Mesenchymal stem cell (in vitro differentiated cells and primary cell): ENCODE results near the gene TPRKB.

Experiments used
- DNase-seq: peaks from one replicate; pipeline ENCODE4 v3.0.0-alpha.2; 2013
- H2AFZ ChIP-seq: one replicate; pipeline ENCODE4 v1.6.1; 2013; ENCODE audit warnings: low read depth, mild to moderate bottlenecking, control low read depth, inconsistent platforms, low read length, moderate library complexity
- H2AK5ac ChIP-seq: 2 replicates; pipeline ENCODE4 v1.6.1; 2013; ENCODE audit warnings: low read length, moderate library complexity, mild to moderate bottlenecking, inconsistent platforms; ENCODE audit not compliant: severe bottlenecking
- H2BK120ac ChIP-seq: one replicate; pipeline ENCODE4 v1.6.1; 2013; ENCODE audit warnings: low read depth, mild to moderate bottlenecking, inconsistent platforms, low read length, moderate library complexity
- H2BK12ac ChIP-seq, 2 experiments: one replicate each; pipeline ENCODE4 v1.6.1; 2013; ENCODE audit warnings: inconsistent platforms in 2 of 2, low read length in 2 of 2, mild to moderate bottlenecking in 2 of 2, moderate library complexity in 2 of 2, control low read depth in 1 of 2
- H2BK15ac ChIP-seq: one replicate; pipeline ENCODE4 v1.6.1; 2013; ENCODE audit warnings: mild to moderate bottlenecking, low read depth, inconsistent platforms; ENCODE audit not compliant: poor library complexity, severe bottlenecking
- H2BK5ac ChIP-seq: 2 replicates; pipeline ENCODE4 v1.6.1; 2013; ENCODE audit warnings: low read depth, mild to moderate bottlenecking, low read length, control low read depth, inconsistent platforms; ENCODE audit not compliant: poor library complexity, severe bottlenecking
- H3K14ac ChIP-seq, 2 experiments: one replicate each; pipeline ENCODE4 v1.6.1; 2013; ENCODE audit warnings: inconsistent platforms in 2 of 2, low read length in 2 of 2, control low read depth in 1 of 2, mild to moderate bottlenecking in 1 of 2, moderate library complexity in 1 of 2
- H3K18ac ChIP-seq, 2 experiments: one replicate each; pipeline ENCODE4 v1.6.1; 2013; ENCODE audit warnings: inconsistent platforms in 2 of 2, low read length in 2 of 2, control low read depth in 1 of 2, low read depth in 1 of 2, mild to moderate bottlenecking in 1 of 2
- H3K23ac ChIP-seq, 2 experiments: one replicate each; pipeline ENCODE4 v1.6.1; 2013; ENCODE audit warnings: inconsistent platforms in 2 of 2, low read length in 2 of 2, mild to moderate bottlenecking in 2 of 2, moderate library complexity in 2 of 2, control low read depth in 1 of 2
- H3K27ac ChIP-seq: 2 replicates; pipeline ENCODE4 v1.5.1; 2013; ENCODE audit warnings: mild to moderate bottlenecking, moderate library complexity, low read length, control low read depth, inconsistent platforms; ENCODE audit not compliant: poor library complexity, severe bottlenecking
- H3K27me3 ChIP-seq, 2 experiments: 2 replicates each; pipeline versions ENCODE4 v1.6.1 to v1.7.0; 2013; ENCODE audit warnings: low read length in 2 of 2, mild to moderate bottlenecking in 2 of 2, moderate library complexity in 2 of 2, control low read depth in 1 of 2, inconsistent platforms in 1 of 2; ENCODE audit not compliant: control insufficient read depth in 1 of 2, insufficient read depth in 1 of 2
- H3K36me3 ChIP-seq, 2 experiments: 2 replicates each; pipeline versions ENCODE4 v1.6.1 to v1.7.0; 2013; ENCODE audit warnings: low read length in 2 of 2, control low read depth in 1 of 2, inconsistent platforms in 1 of 2, low read depth in 1 of 2, mild to moderate bottlenecking in 1 of 2; ENCODE audit not compliant: insufficient read depth in 2 of 2, control insufficient read depth in 1 of 2
- H3K4ac ChIP-seq, 2 experiments: one replicate each; pipeline ENCODE4 v1.6.1; 2013; ENCODE audit warnings: inconsistent platforms in 2 of 2, low read length in 2 of 2, mild to moderate bottlenecking in 2 of 2, moderate library complexity in 2 of 2, control low read depth in 1 of 2, low read depth in 1 of 2
- H3K4me1 ChIP-seq: 2 replicates; pipeline ENCODE4 v1.6.1; 2013; ENCODE audit warnings: low read depth, low read length, control low read depth; ENCODE audit not compliant: control insufficient read depth, insufficient read depth
- H3K4me2 ChIP-seq: 2 replicates; pipeline ENCODE4 v1.6.1; 2013; ENCODE audit warnings: low read length, mild to moderate bottlenecking, inconsistent platforms; ENCODE audit not compliant: poor library complexity, severe bottlenecking
- H3K4me3 ChIP-seq, 2 experiments: 2 replicates each; pipeline versions ENCODE4 v1.5.1 to v1.7.0; 2013; ENCODE audit warnings: low read length in 2 of 2, mild to moderate bottlenecking in 2 of 2, control low read depth in 1 of 2, low read depth in 1 of 2; ENCODE audit not compliant: insufficient read depth in 1 of 2
- H3K79me1 ChIP-seq: replicated peaks from 2 replicates; pipeline ENCODE4 v1.6.1; 2013; ENCODE audit warnings: mild to moderate bottlenecking, control low read depth, low read length, inconsistent platforms; ENCODE audit not compliant: poor library complexity, severe bottlenecking
- H3K9ac ChIP-seq: 2 replicates; pipeline ENCODE4 v1.7.0; 2013; ENCODE audit warnings: mild to moderate bottlenecking, low read length, moderate library complexity
- H3K9me3 ChIP-seq: 2 replicates; pipeline ENCODE4 v1.7.0; 2013; ENCODE audit warnings: mild to moderate bottlenecking, low read length; ENCODE audit not compliant: control insufficient read depth
- H4K8ac ChIP-seq: one replicate; pipeline ENCODE4 v1.6.1; 2013; ENCODE audit warnings: inconsistent platforms, mild to moderate bottlenecking, low read length, moderate library complexity
- H4K91ac ChIP-seq: one replicate; pipeline ENCODE4 v1.6.1; 2013; ENCODE audit warnings: mild to moderate bottlenecking, low read length, inconsistent platforms
- WGBS: methylation state at CpG from one replicate; pipeline ENCODE4 v1.1.7; 2013; ENCODE audit warnings: mixed read lengths; 5-methylcytosine and 5-hydroxymethylcytosine counted together

TPRKB gene

DNA sequence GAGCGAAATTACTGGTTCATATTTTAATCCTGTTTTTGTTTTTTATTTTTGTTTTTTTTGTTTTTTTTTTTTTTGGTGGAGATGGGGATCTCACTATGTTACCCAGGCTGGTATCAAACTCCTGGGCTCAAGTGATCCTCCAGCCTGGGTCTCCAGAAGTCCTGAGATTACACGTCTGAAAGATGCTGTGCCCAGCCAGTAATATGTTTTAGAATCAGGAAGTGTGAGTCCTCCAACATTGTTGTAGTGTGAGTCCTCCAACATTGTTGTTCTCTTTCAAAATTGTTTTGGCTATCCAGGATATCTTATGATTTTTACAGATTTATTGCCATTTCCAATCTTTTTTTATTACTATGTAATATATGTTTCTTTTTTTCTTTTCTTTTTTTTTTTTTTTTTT is 23.1 kb downstream of the TPRKB start:
- Histone ChIP-seq H3K36me3 (no peaks in the 10 kb centered on the region), H3K18ac (no peak overlapping the region), H3K14ac (no peak overlapping the region), H3K9ac (no peak overlapping the region), H3K79me1 (no peaks in the 10 kb centered on the region), H3K4ac (no peak overlapping the region), H3K4me3 (no peak overlapping the region), H4K8ac (no peak overlapping the region), H3K23ac (no peak overlapping the region), H2BK15ac (no peak overlapping the region), H3K4me2 (no peak overlapping the region), H2BK5ac (no peak overlapping the region), H2BK12ac (no peak overlapping the region), H4K91ac (no peak overlapping the region), H2AK5ac (no peak overlapping the region), H2BK120ac (no peak overlapping the region), H3K9me3 (peaks cover 13% of the 10 kb centered on the region), H3K4me1 (no peaks in the 10 kb centered on the region), H2AFZ (no peak overlapping the region), H3K27me3 (peaks cover 14 to 23% of the 10 kb centered on the region in 2 experiments), H3K27ac (no peak overlapping the region)
- WGBS = 90% methylated on average over 2 of the region's 2 CpGs
- no peak for DNase-seq

DNA sequence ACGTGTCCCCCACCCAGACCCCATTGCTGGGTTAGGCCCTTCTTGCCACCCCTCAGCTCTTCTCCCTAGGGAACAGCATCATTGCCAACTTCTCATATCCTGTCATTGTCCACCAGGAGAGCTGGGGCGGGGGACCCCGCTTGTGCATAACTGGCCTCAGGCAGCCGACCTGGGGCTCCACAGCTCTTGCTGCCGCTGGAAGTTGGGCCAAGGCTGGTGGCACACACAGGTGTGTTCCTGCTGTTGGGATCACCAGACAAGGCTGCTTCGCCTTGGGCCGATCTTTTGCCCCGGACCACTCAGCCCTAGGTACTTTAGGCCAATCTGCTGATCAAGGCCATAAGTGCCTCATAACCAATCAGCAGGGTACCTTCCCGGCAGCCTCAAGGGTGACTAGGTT is 28.6 kb downstream of the TPRKB start:
- Histone ChIP-seq H3K9me3 (peaks cover 5% of the 10 kb centered on the region), H2BK5ac (no peak overlapping the region), H3K4me2 (no peak overlapping the region), H3K79me1 (no peaks in the 10 kb centered on the region), H2BK12ac (no peak overlapping the region), H3K14ac (no peak overlapping the region), H2AFZ (no peak overlapping the region), H3K27ac (no peak overlapping the region), H3K23ac (no peak overlapping the region), H3K36me3 (no peaks in the 10 kb centered on the region), H4K8ac (no peak overlapping the region), H3K4ac (no peak overlapping the region), H2BK15ac (no peak overlapping the region), H3K4me3 (no peak overlapping the region), H2BK120ac (no peak overlapping the region), H3K9ac (no peak overlapping the region), H3K18ac (no peak overlapping the region), H4K91ac (no peak overlapping the region), H2AK5ac (no peak overlapping the region), H3K27me3 (peaks cover 32 to 61% of the 10 kb centered on the region in 2 experiments), H3K4me1 (no peaks in the 10 kb centered on the region)
- DNase-seq = no peak
- WGBS = 91% methylated on average over 9 of the region's 9 CpGs

DNA sequence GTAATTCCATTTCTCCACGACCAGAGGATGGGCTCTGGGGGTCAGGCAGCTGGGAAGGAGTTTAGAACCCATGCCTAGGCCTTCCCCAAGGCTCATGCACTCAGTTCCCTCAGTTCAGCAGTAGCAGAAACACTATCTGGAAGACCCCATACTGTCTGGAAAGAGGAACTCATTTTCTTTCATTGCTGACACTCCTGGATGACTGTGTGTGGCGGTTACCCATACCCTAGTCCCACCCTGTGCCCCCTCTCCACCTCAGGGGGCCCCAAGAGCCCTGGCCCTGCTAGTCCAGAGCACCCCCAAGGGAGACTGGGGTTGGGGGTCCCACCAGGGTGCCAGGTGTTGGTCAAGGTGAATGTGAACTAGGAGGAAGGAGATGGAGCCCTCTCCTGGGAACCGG is 29.5 kb downstream of the TPRKB start:
- no peak overlapping the region for H3K4me2 ChIP-seq
- peaks cover under 1% of the 10 kb centered on the region for H3K9me3 ChIP-seq
- no peak overlapping the region for H3K14ac ChIP-seq
- DNase-seq = no peak
- H3K4ac ChIP-seq = no peak overlapping the region
- no peak overlapping the region for H3K23ac ChIP-seq
- no peak overlapping the region for H4K8ac ChIP-seq
- H3K18ac ChIP-seq = no peak overlapping the region
- no peak overlapping the region for H2BK15ac ChIP-seq
- no peak overlapping the region for H3K4me3 ChIP-seq
- H4K91ac ChIP-seq = no peak overlapping the region
- no peak overlapping the region for H2AK5ac ChIP-seq
- WGBS = 50% methylated on average over 2 of the region's 3 CpGs
- H3K27me3 ChIP-seq = peaks cover 36 to 64% of the 10 kb centered on the region in 2 experiments
- H2AFZ ChIP-seq = no peak overlapping the region
- H2BK5ac ChIP-seq = no peak overlapping the region
- no peaks in the 10 kb centered on the region for H3K79me1 ChIP-seq
- H2BK12ac ChIP-seq = no peak overlapping the region
- H3K27ac ChIP-seq = no peak overlapping the region
- no peak overlapping the region for H3K9ac ChIP-seq
- no peaks in the 10 kb centered on the region for H3K36me3 ChIP-seq
- H2BK120ac ChIP-seq = no peak overlapping the region
- peaks cover 3% of the 10 kb centered on the region for H3K4me1 ChIP-seq

DNA sequence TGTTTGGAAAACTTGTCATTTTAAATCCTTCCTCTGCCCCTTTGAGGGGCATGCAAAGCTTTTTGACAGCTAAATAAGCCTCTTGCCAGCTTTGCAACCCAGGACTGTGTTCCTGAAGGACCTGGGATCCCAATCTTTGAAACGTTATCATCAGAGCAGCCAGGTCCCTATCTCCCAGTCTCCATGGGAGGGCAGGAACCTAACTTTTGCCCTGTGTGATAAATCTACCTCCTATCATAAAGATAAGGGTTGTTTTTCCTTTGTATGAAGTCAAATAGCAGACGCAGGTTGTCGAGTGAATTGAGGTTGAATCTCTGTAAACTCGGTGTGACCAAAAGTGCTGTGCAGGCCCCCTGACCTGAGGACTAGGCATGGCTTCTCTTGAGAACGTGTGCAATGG is 30.1 kb downstream of the TPRKB start:
- no peak overlapping the region for H4K91ac ChIP-seq
- no peak overlapping the region for H3K9ac ChIP-seq
- no peaks in the 10 kb centered on the region for H3K36me3 ChIP-seq
- peaks cover 40 to 64% of the 10 kb centered on the region in 2 experiments for H3K27me3 ChIP-seq
- WGBS = 34% methylated on average over 5 of the region's 5 CpGs
- no peak overlapping the region for H4K8ac ChIP-seq
- no peak overlapping the region for H2BK120ac ChIP-seq
- H2BK12ac ChIP-seq = no peak overlapping the region
- H3K27ac ChIP-seq = no peak overlapping the region
- H3K9me3 ChIP-seq = no peaks in the 10 kb centered on the region
- no peak overlapping the region for H2BK5ac ChIP-seq
- no peak overlapping the region for H3K4me3 ChIP-seq
- H2AK5ac ChIP-seq = no peak overlapping the region
- no peak overlapping the region for H2BK15ac ChIP-seq
- no peak overlapping the region for H3K14ac ChIP-seq
- no peak overlapping the region for H3K18ac ChIP-seq
- H3K4me1 ChIP-seq = peaks cover 9% of the 10 kb centered on the region
- H3K4me2 ChIP-seq = no peak overlapping the region
- H3K4ac ChIP-seq = no peak overlapping the region
- no peaks in the 10 kb centered on the region for H3K79me1 ChIP-seq
- no peak for DNase-seq
- H3K23ac ChIP-seq = no peak overlapping the region
- H2AFZ ChIP-seq = no peak overlapping the region
